Panc1 (cell line): ENCODE results near the gene IGF1R. TPM values are rescaled to one million over a fixed set of nuclear protein-coding genes. Genes with fewer than 3 reads are reported as not detected.

Source experiments
- ATAC-seq: fragments of 200-7000 bp; cut with Tn5 transposase; 2 replicates; pipeline ENCODE4 v1.9.1; 2020; ENCODE audit warnings: mild to moderate bottlenecking, moderate library complexity
- BruUV-seq: library from RNA; stranded (reverse); fragments of 400-500 nt; replicated peaks from 2 replicates; lab custom pipeline; 2021; lab: Mats Ljungman, UMichigan
- CTCF ChIA-PET: fragments of 300-600 bp; sonication (Branson Sonifier 250); formaldehyde crosslinking; loops from one replicate; lab custom pipeline; 2022; ENCODE audit warnings: antibody characterized with exemption; lab: Charles Lee
- POLR2A ChIA-PET: fragments of 300-600 bp; sonication (Branson Sonifier 250); formaldehyde crosslinking; loops from one replicate; lab custom pipeline; 2022; ENCODE audit warnings: antibody characterized with exemption; lab: Charles Lee
- DNase-seq: peaks from one replicate; pipeline ENCODE4 v3.0.0-alpha.2; 2010; ENCODE audit warnings: low read depth, low spot score
- H3K27ac ChIP-seq: 2 replicates; pipeline ENCODE4 v1.5.1; 2011; ENCODE audit warnings: mild to moderate bottlenecking, low read length, inconsistent platforms
- H3K27me3 ChIP-seq: fragments of 200-500 bp; sonication (Bioruptor generic); 2 replicates; pipeline ENCODE4 v1.6.0; 2014; ENCODE audit warnings: low read length, inconsistent platforms; ENCODE audit not compliant: control insufficient read depth, insufficient read depth
- H3K36me3 ChIP-seq: fragments of 200-500 bp; sonication (Bioruptor generic); 2 replicates; pipeline ENCODE4 v1.5.1; 2014; ENCODE audit warnings: inconsistent platforms, mild to moderate bottlenecking, low read length, moderate library complexity; ENCODE audit not compliant: control insufficient read depth, insufficient read depth
- H3K4me1 ChIP-seq: 2 replicates; pipeline ENCODE4 v1.5.1; 2011; ENCODE audit warnings: inconsistent platforms, mild to moderate bottlenecking, low read length, moderate library complexity; ENCODE audit not compliant: control insufficient read depth, insufficient read depth
- H3K4me3 ChIP-seq, 2 experiments: 2 replicates each; pipeline ENCODE4 v1.5.1; 2011 to 2012; ENCODE audit warnings: low read depth in 2 of 2, low read length in 2 of 2, mild to moderate bottlenecking in 2 of 2, inconsistent platforms in 1 of 2, moderate library complexity in 1 of 2
- H3K9me3 ChIP-seq: fragments of 200-500 bp; sonication (Bioruptor generic); 2 replicates; pipeline ENCODE4 v1.5.1; 2014; ENCODE audit warnings: low read depth, mild to moderate bottlenecking, inconsistent platforms, low read length, moderate library complexity; ENCODE audit not compliant: control insufficient read depth, insufficient read depth
- POLR2AphosphoS5 ChIP-seq: IDR thresholded peaks from 2 replicates; pipeline ENCODE4 v1.6.1; 2012; ENCODE audit warnings: mild to moderate bottlenecking, low read depth, low read length, moderate library complexity
- SIN3A ChIP-seq: IDR thresholded peaks from 2 replicates; pipeline ENCODE4 v1.6.1; 2012; ENCODE audit warnings: low read depth, mild to moderate bottlenecking, low read length, moderate library complexity, borderline replicate concordance; ENCODE audit not compliant: insufficient read depth
- TCF7L2 ChIP-seq: IDR thresholded peaks from 2 replicates; pipeline ENCODE4 v1.6.1; 2011; ENCODE audit warnings: mild to moderate bottlenecking, low read depth, low read length, inconsistent platforms
- in situ Hi-C: cut with HindIII; loops from 2 replicates; pipeline ENCODE4 v1.10.0; 2016; ENCODE audit warnings: low sequenced_read_pairs, low pct_unique_long_range_greater_than_20kb
- intact Hi-C: fragments of 100-400 bp; cut with micrococcal nuclease; formaldehyde crosslinking; loops from one replicate; pipeline ENCODE4 v1.10.0; 2022; ENCODE audit not compliant: unreplicated experiment
- total RNA-seq: library from RNA; stranded (reverse); gene quantifications from one replicate; pipeline ENCODE4 v1.2.1, GENCODE V29; 2021; ENCODE audit not compliant: unreplicated experiment
- TF ChIP-seq, protein P1 (sequence below): fragments of 450-650 bp; IDR thresholded peaks from 2 replicates; pipeline ENCODE4 v1.5.1; 2017; ENCODE audit warnings: mild to moderate bottlenecking
- TF ChIP-seq, protein P2 (sequence below), 2 experiments: IDR thresholded peaks; 2 replicates each; pipeline ENCODE4 v1.6.1; 2011 to 2012; ENCODE audit warnings: low read depth in 2 of 2, control low read depth in 1 of 2, low read length in 1 of 2, mild to moderate bottlenecking in 1 of 2, moderate library complexity in 1 of 2; ENCODE audit not compliant: insufficient read depth in 1 of 2

Gene IGF1R
- total RNA-seq, 1 experiment from 2014 or later = 77.1 TPM

DNA sequence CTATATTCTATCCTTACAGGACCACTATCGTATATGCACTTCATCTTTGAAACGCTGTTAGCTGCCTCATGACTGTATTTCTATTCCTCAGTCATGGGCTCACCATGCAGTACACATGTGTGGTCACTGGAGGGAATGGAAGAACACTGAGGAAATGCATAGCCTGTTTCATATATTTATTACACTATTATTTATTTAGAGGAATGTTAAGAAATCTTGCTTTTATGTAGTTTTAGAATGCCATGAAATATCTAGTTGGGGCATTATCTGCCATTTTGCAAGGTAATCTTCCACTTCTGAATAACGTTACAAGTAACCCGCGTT, 155.7 kb downstream of the IGF1R start:
- Histone ChIP-seq H3K9me3 (no peaks in the 10 kb centered on the region), H3K4me3 (no peak overlapping the region), H3K36me3 (no peaks in the 10 kb centered on the region), H3K4me1 (peaks cover 79% of the 10 kb centered on the region), H3K27ac (peak overlapping the region; percentile 78), H3K27me3 (no peaks in the 10 kb centered on the region)
- BruUV-seq = no TSS peak
- CTCF ChIA-PET = interaction anchor here (1.7 kb wide), 1 partner anchor 47 kb away, joined by 6 read pairs; no protein-coding TSS in a partner anchor
- intact Hi-C loops = no loop called here
- DNase-seq (no peak), ATAC-seq (no peak)
- TF ChIP-seq, protein P1, sequence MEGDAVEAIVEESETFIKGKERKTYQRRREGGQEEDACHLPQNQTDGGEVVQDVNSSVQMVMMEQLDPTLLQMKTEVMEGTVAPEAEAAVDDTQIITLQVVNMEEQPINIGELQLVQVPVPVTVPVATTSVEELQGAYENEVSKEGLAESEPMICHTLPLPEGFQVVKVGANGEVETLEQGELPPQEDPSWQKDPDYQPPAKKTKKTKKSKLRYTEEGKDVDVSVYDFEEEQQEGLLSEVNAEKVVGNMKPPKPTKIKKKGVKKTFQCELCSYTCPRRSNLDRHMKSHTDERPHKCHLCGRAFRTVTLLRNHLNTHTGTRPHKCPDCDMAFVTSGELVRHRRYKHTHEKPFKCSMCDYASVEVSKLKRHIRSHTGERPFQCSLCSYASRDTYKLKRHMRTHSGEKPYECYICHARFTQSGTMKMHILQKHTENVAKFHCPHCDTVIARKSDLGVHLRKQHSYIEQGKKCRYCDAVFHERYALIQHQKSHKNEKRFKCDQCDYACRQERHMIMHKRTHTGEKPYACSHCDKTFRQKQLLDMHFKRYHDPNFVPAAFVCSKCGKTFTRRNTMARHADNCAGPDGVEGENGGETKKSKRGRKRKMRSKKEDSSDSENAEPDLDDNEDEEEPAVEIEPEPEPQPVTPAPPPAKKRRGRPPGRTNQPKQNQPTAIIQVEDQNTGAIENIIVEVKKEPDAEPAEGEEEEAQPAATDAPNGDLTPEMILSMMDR = peak; percentile 38; the same call in 1 of the 2 replicates
- TF ChIP-seq TCF7L2 = no peak
- no peak for TF ChIP-seq SIN3A
- TF ChIP-seq, protein P2, sequence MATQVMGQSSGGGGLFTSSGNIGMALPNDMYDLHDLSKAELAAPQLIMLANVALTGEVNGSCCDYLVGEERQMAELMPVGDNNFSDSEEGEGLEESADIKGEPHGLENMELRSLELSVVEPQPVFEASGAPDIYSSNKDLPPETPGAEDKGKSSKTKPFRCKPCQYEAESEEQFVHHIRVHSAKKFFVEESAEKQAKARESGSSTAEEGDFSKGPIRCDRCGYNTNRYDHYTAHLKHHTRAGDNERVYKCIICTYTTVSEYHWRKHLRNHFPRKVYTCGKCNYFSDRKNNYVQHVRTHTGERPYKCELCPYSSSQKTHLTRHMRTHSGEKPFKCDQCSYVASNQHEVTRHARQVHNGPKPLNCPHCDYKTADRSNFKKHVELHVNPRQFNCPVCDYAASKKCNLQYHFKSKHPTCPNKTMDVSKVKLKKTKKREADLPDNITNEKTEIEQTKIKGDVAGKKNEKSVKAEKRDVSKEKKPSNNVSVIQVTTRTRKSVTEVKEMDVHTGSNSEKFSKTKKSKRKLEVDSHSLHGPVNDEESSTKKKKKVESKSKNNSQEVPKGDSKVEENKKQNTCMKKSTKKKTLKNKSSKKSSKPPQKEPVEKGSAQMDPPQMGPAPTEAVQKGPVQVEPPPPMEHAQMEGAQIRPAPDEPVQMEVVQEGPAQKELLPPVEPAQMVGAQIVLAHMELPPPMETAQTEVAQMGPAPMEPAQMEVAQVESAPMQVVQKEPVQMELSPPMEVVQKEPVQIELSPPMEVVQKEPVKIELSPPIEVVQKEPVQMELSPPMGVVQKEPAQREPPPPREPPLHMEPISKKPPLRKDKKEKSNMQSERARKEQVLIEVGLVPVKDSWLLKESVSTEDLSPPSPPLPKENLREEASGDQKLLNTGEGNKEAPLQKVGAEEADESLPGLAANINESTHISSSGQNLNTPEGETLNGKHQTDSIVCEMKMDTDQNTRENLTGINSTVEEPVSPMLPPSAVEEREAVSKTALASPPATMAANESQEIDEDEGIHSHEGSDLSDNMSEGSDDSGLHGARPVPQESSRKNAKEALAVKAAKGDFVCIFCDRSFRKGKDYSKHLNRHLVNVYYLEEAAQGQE (IDR thresholded peaks at IDR 0.05; ENCODE audit: insufficient read depth in 1 of 2, low read depth in 2 of 2, low read length in 1 of 2) = no peak
- POLR2A ChIA-PET = interaction anchor here (0.6 kb wide), 1 partner anchor 46 kb away, joined by 3 read pairs; no protein-coding TSS in a partner anchor
- in situ Hi-C loops = no loop called here

DNA sequence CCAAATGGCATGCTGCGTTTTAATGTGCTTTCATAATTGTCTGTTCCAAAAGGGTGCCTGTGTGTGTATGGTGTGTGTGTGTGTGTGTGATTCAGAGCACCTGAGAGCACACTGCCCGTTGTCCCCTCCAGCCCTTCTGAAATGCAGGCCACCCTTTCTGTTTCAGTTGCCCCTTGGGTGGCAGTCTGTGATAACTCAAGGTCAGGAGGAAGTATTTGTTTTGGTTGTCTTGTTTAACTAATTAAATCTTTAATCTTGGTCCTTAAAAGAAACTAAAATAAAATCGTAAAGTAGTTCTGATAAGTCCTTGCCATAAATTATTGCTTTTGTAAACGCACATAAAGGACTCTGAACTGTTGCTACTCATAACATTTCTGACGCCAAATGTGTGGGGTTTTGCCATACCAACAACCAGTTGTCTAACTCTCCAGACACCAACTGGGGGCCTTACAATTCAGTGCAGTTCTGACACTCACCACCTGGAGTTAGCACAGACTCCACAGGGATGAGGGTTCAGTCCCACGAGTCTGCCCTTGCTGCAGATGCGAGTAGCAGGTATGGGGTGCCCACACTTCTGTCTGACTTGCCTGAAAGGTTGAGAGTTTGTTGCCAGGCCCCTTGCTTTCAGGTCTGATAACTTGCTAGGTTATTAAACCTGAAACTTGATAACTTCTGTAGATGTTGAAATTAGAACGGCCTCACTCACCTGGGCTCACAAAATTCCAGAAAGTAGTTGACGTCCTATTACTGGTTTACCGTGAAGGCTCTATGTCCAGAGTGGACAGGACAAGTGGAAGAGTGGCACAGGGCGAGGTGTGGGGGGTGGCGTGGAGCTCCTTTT, 157.3 kb downstream of the IGF1R start:
- DNase-seq = no peak
- intact Hi-C loops (no loop called here), in situ Hi-C loops (no loop called here)
- BruUV-seq = no TSS peak
- POLR2A ChIA-PET = no interaction called here
- H3K36me3 ChIP-seq = no peaks in the 10 kb centered on the region
- peak overlapping the region; percentile 69 for H3K27ac ChIP-seq
- TF ChIP-seq, protein P1 = peak; percentile 52
- no peak for TF ChIP-seq POLR2AphosphoS5
- TF ChIP-seq SIN3A = no peak
- TF ChIP-seq, protein P2 (IDR thresholded peaks at IDR 0.05; ENCODE audit: insufficient read depth in 1 of 2, low read depth in 2 of 2, low read length in 1 of 2) = no peak
- no peak for TF ChIP-seq TCF7L2
- CTCF ChIA-PET = no interaction called here
- ATAC-seq = peak; percentile 65
- peaks cover 71% of the 10 kb centered on the region for H3K4me1 ChIP-seq
- no peak overlapping the region for H3K4me3 ChIP-seq
- H3K27me3 ChIP-seq = no peaks in the 10 kb centered on the region
- H3K9me3 ChIP-seq = no peaks in the 10 kb centered on the region
